ENCODE data around the gene CACNB1.

DNA sequence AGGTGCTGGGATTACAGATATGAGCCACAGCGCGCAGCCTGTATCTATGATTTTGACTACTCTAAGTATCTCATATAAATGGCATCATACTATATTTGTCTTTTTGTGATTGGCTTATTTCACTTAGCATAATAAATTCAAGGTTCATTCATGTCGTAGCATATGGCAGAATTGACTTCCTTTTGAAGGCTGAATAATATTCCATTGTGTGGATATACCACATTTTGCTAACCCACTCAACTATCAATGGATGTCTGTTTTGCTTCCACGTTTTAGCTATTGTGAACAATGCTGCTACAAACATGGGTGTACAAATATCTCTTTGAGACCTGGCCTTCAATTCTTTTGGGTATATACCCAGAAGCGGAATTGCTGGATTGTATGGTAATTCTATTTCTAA lies 56.2 kb downstream of the CACNB1 start:
- TF ChIP-seq, protein P1, sequence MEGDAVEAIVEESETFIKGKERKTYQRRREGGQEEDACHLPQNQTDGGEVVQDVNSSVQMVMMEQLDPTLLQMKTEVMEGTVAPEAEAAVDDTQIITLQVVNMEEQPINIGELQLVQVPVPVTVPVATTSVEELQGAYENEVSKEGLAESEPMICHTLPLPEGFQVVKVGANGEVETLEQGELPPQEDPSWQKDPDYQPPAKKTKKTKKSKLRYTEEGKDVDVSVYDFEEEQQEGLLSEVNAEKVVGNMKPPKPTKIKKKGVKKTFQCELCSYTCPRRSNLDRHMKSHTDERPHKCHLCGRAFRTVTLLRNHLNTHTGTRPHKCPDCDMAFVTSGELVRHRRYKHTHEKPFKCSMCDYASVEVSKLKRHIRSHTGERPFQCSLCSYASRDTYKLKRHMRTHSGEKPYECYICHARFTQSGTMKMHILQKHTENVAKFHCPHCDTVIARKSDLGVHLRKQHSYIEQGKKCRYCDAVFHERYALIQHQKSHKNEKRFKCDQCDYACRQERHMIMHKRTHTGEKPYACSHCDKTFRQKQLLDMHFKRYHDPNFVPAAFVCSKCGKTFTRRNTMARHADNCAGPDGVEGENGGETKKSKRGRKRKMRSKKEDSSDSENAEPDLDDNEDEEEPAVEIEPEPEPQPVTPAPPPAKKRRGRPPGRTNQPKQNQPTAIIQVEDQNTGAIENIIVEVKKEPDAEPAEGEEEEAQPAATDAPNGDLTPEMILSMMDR (conservative IDR thresholded peaks at IDR 0.05; ENCODE audit: low read depth, low read length), result no peak
- TF ChIP-seq POLR2A (IDR thresholded peaks at IDR 0.05; ENCODE audit: low read depth, low read length), result no peak

All from IMR-90 (cell line).